GM19452 (cell line): Measurements from ENCODE around the gene TRIM24.
"Not testable (repeated sequence)": the region's sequence is repeated elsewhere in the genome, so short reads cannot be mapped to it uniquely, and the experiment has no call there.

Experiments
- ATAC-seq: cut with Tn5 transposase; IDR thresholded peaks from one replicate; pipeline ENCODE4 v1.9.1; 2021; ENCODE audit not compliant: unreplicated experiment

The TRIM24 gene

GRCh38 chr7:138493535-138493934 lies 33.5 kb downstream of the TRIM24 start:
- no peak for ATAC-seq

- ATAC-seq: no peak
Measured at GRCh38 chr7:138495485-138495884, 35.4 kb downstream of the TRIM24 start.

GRCh38 chr7:138499340-138499739 lies 39.3 kb downstream of the TRIM24 start:
- no peak for ATAC-seq

- ATAC-seq: not testable (repeated sequence)
Measured at GRCh38 chr7:138500303-138500702, 40.2 kb downstream of the TRIM24 start.

GRCh38 chr7:138500892-138501291 lies 40.8 kb downstream of the TRIM24 start:
- no peak for ATAC-seq

- no peak for ATAC-seq
Measured at GRCh38 chr7:138502023-138502767, 42.1 kb downstream of the TRIM24 start.

- ATAC-seq: no peak
Measured at GRCh38 chr7:138505361-138505873, 45.4 kb downstream of the TRIM24 start.

GRCh38 chr7:138506764-138507163 lies 46.7 kb downstream of the TRIM24 start:
- ATAC-seq: no peak

- no peak for ATAC-seq
Measured at GRCh38 chr7:138510003-138510402, 49.9 kb downstream of the TRIM24 start.

- no peak for ATAC-seq
Measured at GRCh38 chr7:138512092-138512858, 52.2 kb downstream of the TRIM24 start.

GRCh38 chr7:138512885-138513284 lies 52.8 kb downstream of the TRIM24 start:
- ATAC-seq: no peak

- no peak for ATAC-seq
Measured at GRCh38 chr7:138513344-138513871, 53.3 kb downstream of the TRIM24 start.

GRCh38 chr7:138514044-138514443 lies 54.0 kb downstream of the TRIM24 start:
- ATAC-seq: no peak

GRCh38 chr7:138515001-138515528 lies 55.0 kb downstream of the TRIM24 start:
- ATAC-seq: peak; percentile 54

GRCh38 chr7:138519061-138519798 lies 59.2 kb downstream of the TRIM24 start:
- ATAC-seq: no peak

GRCh38 chr7:138520742-138521141 lies 60.7 kb downstream of the TRIM24 start:
- no peak for ATAC-seq

- no peak for ATAC-seq
Measured at GRCh38 chr7:138521837-138522461, 61.9 kb downstream of the TRIM24 start.

- ATAC-seq: no peak
Measured at GRCh38 chr7:138524259-138524658, 64.2 kb downstream of the TRIM24 start.

GRCh38 chr7:138525757-138526156 lies 65.7 kb downstream of the TRIM24 start:
- no peak for ATAC-seq

GRCh38 chr7:138527746-138528223 lies 67.7 kb downstream of the TRIM24 start:
- no peak for ATAC-seq
